ENCODE results near the gene ERBB2. TPM values are rescaled to one million over a fixed set of nuclear protein-coding genes. Genes with fewer than 3 reads are reported as not detected.

The ERBB2 gene
- total and polyA plus RNA-seq, 2 experiments from 2014 or later = 46.2 to 196 TPM

DNA sequence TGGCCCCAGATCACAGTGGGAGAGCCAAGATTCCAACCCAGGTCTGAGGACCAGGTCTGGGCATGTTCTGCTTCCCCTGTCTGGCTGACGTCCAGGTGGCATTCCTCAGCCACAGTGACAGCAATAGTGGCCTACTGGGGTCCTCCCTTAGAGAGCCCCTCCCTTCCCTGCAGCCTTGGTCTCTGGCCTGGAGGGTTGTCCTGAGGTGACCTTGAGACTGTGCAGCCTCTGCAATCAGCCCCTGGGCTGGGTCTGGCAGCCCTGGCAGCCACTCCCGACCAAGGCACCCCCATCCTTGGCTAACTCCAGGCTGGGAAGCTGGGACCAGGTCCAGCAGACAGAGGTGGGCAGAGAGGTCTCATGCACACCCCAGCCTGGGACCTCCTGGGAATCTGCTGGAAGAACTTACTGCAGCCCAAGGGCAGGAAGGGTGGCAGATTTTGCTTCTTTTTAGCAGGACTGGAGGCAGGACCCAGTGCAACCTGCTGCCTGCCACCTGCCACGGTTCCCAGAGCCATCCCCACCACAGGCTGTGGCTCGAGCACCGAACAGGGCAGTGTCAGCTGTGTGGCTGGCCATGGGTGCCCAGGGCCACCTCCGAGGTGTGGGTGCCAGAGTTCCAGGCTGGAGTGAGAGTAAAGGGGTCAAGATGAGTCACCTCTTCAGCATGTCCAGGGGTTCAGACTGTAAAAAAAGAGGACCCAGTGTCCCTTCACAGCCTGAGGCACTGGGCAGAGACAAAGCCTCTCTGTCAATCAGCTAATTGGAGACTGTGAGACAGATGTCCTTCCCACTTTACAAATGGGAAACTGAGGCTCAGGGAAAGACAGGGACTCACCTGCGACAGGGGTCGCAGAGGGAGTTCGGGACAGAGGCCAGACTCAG, 50.5 kb downstream of the ERBB2 start (continued):
- no peak for TF ChIP-seq ZNF462 (CRISPR knock-in tag; IDR thresholded peaks at IDR 0.05)
- no peak for TF ChIP-seq POLR2AphosphoS5 (IDR thresholded peaks at IDR 0.05; ENCODE audit: low read depth)
- no peak for TF ChIP-seq REST (IDR thresholded peaks at IDR 0.05; ENCODE audit: unreplicated experiment)
- no peak for TF ChIP-seq JUNB (IDR thresholded peaks at IDR 0.05; ENCODE audit: unreplicated experiment)
- TF ChIP-seq EZH2phosphoT487 (IDR thresholded peaks at IDR 0.05; ENCODE audit: unreplicated experiment) = no peak
- TF ChIP-seq NANOG (IDR thresholded peaks at IDR 0.05; ENCODE audit: borderline replicate concordance) = no peak
- TF ChIP-seq, protein P1, sequence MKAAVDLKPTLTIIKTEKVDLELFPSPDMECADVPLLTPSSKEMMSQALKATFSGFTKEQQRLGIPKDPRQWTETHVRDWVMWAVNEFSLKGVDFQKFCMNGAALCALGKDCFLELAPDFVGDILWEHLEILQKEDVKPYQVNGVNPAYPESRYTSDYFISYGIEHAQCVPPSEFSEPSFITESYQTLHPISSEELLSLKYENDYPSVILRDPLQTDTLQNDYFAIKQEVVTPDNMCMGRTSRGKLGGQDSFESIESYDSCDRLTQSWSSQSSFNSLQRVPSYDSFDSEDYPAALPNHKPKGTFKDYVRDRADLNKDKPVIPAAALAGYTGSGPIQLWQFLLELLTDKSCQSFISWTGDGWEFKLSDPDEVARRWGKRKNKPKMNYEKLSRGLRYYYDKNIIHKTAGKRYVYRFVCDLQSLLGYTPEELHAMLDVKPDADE (IDR thresholded peaks at IDR 0.05) = no peak
- no peak for TF ChIP-seq CREB1 (CRISPR knock-in tag; IDR thresholded peaks at IDR 0.05; ENCODE audit: low read depth)
- no peak for TF ChIP-seq STAT1 (IDR thresholded peaks at IDR 0.05; ENCODE audit: unreplicated experiment)
- no peak for TF ChIP-seq CTCF (conservative IDR thresholded peaks at IDR 0.05; ENCODE audit: low read depth in 2 of 2)

All from GM23338 (cell line).